Parathyroid adenoma (tissue), 2 donors: ENCODE results near the gene PLCB3.

Experiments used
- H2AFZ ChIP-seq: fragments of 300-600 bp; sonication (generic); one replicate; pipeline ENCODE4 v1.7.0; 2017; ENCODE audit warnings: antibody characterized with exemption, mild to moderate bottlenecking
- H3K27ac ChIP-seq: fragments of 300-600 bp; sonication (generic); one replicate; pipeline ENCODE4 v1.7.0; 2017
- H3K27me3 ChIP-seq: fragments of 300-600 bp; sonication (generic); one replicate; pipeline ENCODE4 v1.7.0; 2017; ENCODE audit warnings: low read length; ENCODE audit not compliant: control insufficient read depth, insufficient read depth
- H3K36me3 ChIP-seq: fragments of 300-600 bp; sonication (generic); one replicate; pipeline ENCODE4 v1.7.0; 2017; ENCODE audit warnings: low read length; ENCODE audit not compliant: control insufficient read depth, insufficient read depth
- H3K4me1 ChIP-seq: fragments of 300-600 bp; sonication (generic); one replicate; pipeline ENCODE4 v1.7.0; 2017; ENCODE audit warnings: control low read depth
- H3K4me2 ChIP-seq: fragments of 300-600 bp; sonication (generic); one replicate; pipeline ENCODE4 v1.7.0; 2017; ENCODE audit warnings: low read length
- H3K4me3 ChIP-seq: fragments of 300-600 bp; sonication (generic); one replicate; pipeline ENCODE4 v1.7.0; 2017; ENCODE audit warnings: low read depth, low read length
- H3K79me2 ChIP-seq: fragments of 300-600 bp; sonication (generic); one replicate; pipeline ENCODE4 v1.7.0; 2017; ENCODE audit warnings: control low read depth
- H3K9ac ChIP-seq: fragments of 300-600 bp; sonication (generic); one replicate; pipeline ENCODE4 v1.7.0; 2017; ENCODE audit warnings: mild to moderate bottlenecking
- H3K9me3 ChIP-seq: fragments of 300-600 bp; sonication (generic); one replicate; pipeline ENCODE4 v1.7.0; 2017; ENCODE audit warnings: low read length; ENCODE audit not compliant: control insufficient read depth
- TF ChIP-seq, protein P1 (sequence below): fragments of 300-600 bp; sonication (generic); IDR thresholded peaks from one replicate; pipeline ENCODE4 v1.7.0; 2017; ENCODE audit warnings: antibody characterized with exemption, mild to moderate bottlenecking
- donor health status: primary hyperparathyroidism.

The PLCB3 gene

DNA sequence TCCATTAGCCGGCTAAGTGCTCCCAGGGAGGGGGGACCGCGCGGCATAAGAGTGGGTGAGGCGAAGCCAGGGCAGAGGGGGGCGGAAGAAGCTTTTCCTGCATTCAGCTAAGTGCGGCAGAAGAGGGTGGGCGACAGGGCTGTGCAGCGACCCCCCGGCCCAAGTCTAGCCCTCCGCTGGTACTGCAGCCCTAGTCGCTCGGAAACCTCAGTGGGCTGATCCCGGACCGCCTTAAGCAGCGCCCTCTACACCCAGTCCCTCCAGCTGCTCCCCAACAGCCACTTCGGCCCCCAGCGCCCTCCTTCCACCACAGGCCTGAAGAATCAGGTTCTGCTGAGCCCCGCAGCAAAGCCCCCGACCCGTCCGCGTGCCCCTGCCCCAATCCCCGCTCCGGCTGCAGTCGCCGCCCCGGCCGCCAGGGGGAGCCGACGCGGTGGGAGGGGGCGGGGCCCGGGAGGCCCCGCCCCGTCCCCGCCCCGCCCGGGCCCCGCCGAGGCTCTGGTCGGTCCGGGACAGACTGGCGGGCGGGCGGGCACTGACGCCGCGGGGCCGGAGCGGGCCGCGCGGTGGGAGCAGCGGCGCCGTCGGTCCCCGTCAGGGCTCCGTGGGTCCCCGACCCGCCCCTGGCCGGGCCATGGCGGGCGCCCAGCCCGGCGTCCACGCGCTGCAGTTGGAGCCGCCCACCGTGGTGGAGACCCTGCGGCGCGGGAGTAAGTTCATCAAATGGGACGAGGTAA lies at the start of gene PLCB3:
Gene PLCB3 (plus strand): TSS at position 515 of the 737 bp plus-strand sequence. CDS start 120 bp downstream, at position 635.
- H3K9me3 ChIP-seq: no peaks in the 10 kb centered on the region
- H3K4me3 ChIP-seq: peak within 1 kb of the TSS; percentile 59
- peaks cover 20% of the 10 kb centered on the region for H3K4me1 ChIP-seq
- TF ChIP-seq, protein P1, sequence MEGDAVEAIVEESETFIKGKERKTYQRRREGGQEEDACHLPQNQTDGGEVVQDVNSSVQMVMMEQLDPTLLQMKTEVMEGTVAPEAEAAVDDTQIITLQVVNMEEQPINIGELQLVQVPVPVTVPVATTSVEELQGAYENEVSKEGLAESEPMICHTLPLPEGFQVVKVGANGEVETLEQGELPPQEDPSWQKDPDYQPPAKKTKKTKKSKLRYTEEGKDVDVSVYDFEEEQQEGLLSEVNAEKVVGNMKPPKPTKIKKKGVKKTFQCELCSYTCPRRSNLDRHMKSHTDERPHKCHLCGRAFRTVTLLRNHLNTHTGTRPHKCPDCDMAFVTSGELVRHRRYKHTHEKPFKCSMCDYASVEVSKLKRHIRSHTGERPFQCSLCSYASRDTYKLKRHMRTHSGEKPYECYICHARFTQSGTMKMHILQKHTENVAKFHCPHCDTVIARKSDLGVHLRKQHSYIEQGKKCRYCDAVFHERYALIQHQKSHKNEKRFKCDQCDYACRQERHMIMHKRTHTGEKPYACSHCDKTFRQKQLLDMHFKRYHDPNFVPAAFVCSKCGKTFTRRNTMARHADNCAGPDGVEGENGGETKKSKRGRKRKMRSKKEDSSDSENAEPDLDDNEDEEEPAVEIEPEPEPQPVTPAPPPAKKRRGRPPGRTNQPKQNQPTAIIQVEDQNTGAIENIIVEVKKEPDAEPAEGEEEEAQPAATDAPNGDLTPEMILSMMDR: peak; percentile 51
- H2AFZ ChIP-seq: peak within 1 kb of the TSS; percentile 72
- H3K27ac ChIP-seq: peak within 1 kb of the TSS; percentile 27
- no peaks in the 10 kb centered on the region for H3K79me2 ChIP-seq
- no peaks in the 10 kb centered on the region for H3K27me3 ChIP-seq
- peak within 1 kb of the TSS; percentile 89 for H3K4me2 ChIP-seq
- no peaks in the 10 kb centered on the region for H3K36me3 ChIP-seq
- peak within 1 kb of the TSS; percentile 5 for H3K9ac ChIP-seq

GRCh38 chr11:64201543-64201942 lies 49.8 kb upstream of the PLCB3 start:
- H3K36me3 ChIP-seq: no peaks in the 10 kb centered on the region
- no peak overlapping the region for H3K4me3 ChIP-seq
- no peak overlapping the region for H3K4me2 ChIP-seq
- no peaks in the 10 kb centered on the region for H3K27me3 ChIP-seq
- H3K9ac ChIP-seq: no peak overlapping the region
- H3K27ac ChIP-seq: no peak overlapping the region
- TF ChIP-seq, protein P1: no peak
- no peaks in the 10 kb centered on the region for H3K9me3 ChIP-seq
- no peak overlapping the region for H2AFZ ChIP-seq
- H3K4me1 ChIP-seq: peaks cover 4% of the 10 kb centered on the region
- H3K79me2 ChIP-seq: no peaks in the 10 kb centered on the region

DNA sequence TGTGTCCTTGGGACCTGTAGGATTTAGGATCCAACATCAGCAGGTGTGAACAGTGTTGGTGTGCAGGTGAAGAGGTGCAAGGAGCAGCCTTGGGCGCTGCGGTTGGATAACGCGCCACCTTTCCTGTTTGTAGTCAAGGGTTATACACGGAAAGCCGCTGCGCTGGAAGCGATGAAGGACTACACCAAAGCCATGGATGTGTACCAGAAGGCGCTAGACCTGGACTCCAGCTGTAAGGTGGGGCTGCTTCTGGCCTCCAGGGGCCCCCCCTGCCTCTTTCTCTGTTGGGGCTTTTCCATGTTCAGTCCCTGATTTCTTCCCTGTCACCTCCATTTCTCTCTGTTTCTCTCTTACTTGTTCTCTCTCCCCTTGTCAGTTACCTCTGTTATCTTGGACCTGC lies 48.3 kb upstream of the PLCB3 start:
- Histone ChIP-seq H3K9ac (no peak overlapping the region), H3K79me2 (no peaks in the 10 kb centered on the region), H3K4me3 (no peak overlapping the region), H3K27ac (no peak overlapping the region), H3K27me3 (no peaks in the 10 kb centered on the region), H3K4me2 (no peak overlapping the region), H3K4me1 (peaks cover 4% of the 10 kb centered on the region), H3K36me3 (no peaks in the 10 kb centered on the region), H3K9me3 (no peaks in the 10 kb centered on the region), H2AFZ (no peak overlapping the region)
- TF ChIP-seq, protein P1: no peak

- no peak overlapping the region for H3K4me3 ChIP-seq
- H3K79me2 ChIP-seq: no peaks in the 10 kb centered on the region
- no peaks in the 10 kb centered on the region for H3K9me3 ChIP-seq
- no peak overlapping the region for H3K27ac ChIP-seq
- no peaks in the 10 kb centered on the region for H3K27me3 ChIP-seq
- TF ChIP-seq, protein P1: no peak
- H3K4me2 ChIP-seq: no peak overlapping the region
- peaks cover 4% of the 10 kb centered on the region for H3K4me1 ChIP-seq
- no peak overlapping the region for H2AFZ ChIP-seq
- H3K36me3 ChIP-seq: no peaks in the 10 kb centered on the region
- H3K9ac ChIP-seq: no peak overlapping the region
Observed at GRCh38 chr11:64203421-64204079, 47.8 kb upstream of the PLCB3 start.
